HepG2 (cell line): ENCODE data around the gene LSM14B. TPM values are rescaled to one million over a fixed set of nuclear protein-coding genes. Genes with fewer than 3 reads are reported as not detected.

Experiments used
- AGO1 ChIP-seq: fragments of 200-400 bp; formaldehyde crosslinking; IDR thresholded peaks from 2 replicates; pipeline ENCODE4 v1.6.1; 2017; ENCODE audit warnings: mild to moderate bottlenecking, low read depth, low read length, moderate library complexity; ENCODE audit not compliant: poor library complexity, severe bottlenecking
- ARID5B ChIP-seq: IDR thresholded peaks from 2 replicates; pipeline ENCODE4 v1.4.0; 2020; ENCODE audit warnings: mild to moderate bottlenecking, missing genetic modification reagents
- ARNTL ChIP-seq: sonication (generic); formaldehyde crosslinking; IDR thresholded peaks from 2 replicates; pipeline ENCODE4 v1.4.0; 2020; ENCODE audit warnings: mild to moderate bottlenecking, missing genetic modification reagents
- FOXC1 ChIP-seq: sonication (generic); formaldehyde crosslinking; IDR thresholded peaks from 2 replicates; pipeline ENCODE4 v1.8.0; 2022; ENCODE audit warnings: mild to moderate bottlenecking, missing genetic modification reagents, borderline replicate concordance
- MTF1 ChIP-seq: sonication (generic); formaldehyde crosslinking; IDR thresholded peaks from 2 replicates; pipeline ENCODE4 v1.5.0; 2020; ENCODE audit warnings: missing genetic modification reagents
- PAXIP1 ChIP-seq: sonication (generic); formaldehyde crosslinking; conservative IDR thresholded peaks from 2 replicates; pipeline ENCODE4 v1.4.0; 2020; ENCODE audit warnings: mild to moderate bottlenecking, missing genetic modification reagents, moderate library complexity
- SOX6 ChIP-seq, 2 experiments: fragments of 450-650 bp in 1 of 2; sonication (generic) in 1 of 2; formaldehyde crosslinking in 1 of 2; IDR thresholded peaks; 2 replicates each; pipeline versions ENCODE4 v1.4.0 to v1.6.1; 2017 to 2020; ENCODE audit warnings: antibody characterized with exemption in 1 of 2, mild to moderate bottlenecking in 1 of 2, missing genetic modification reagents in 1 of 2
- THAP7 ChIP-seq: sonication (generic); formaldehyde crosslinking; IDR thresholded peaks from 2 replicates; pipeline ENCODE4 v1.8.1; 2023; ENCODE audit warnings: mild to moderate bottlenecking, missing genetic modification reagents
- ZBTB21 ChIP-seq: sonication (generic); formaldehyde crosslinking; IDR thresholded peaks from 2 replicates; pipeline ENCODE4 v1.4.0; 2020; ENCODE audit warnings: missing genetic modification reagents
- ZFP82 ChIP-seq: sonication (generic); formaldehyde crosslinking; IDR thresholded peaks from 2 replicates; pipeline ENCODE4 v1.5.1; 2020; ENCODE audit warnings: mild to moderate bottlenecking, missing genetic modification reagents, borderline replicate concordance
- ZNF496 ChIP-seq: sonication (generic); formaldehyde crosslinking; IDR thresholded peaks from 2 replicates; pipeline ENCODE4 v1.8.1; 2023; ENCODE audit warnings: mild to moderate bottlenecking, moderate library complexity, missing genetic modification reagents; ENCODE audit not compliant: insufficient replicate concordance
- ZNF792 ChIP-seq: IDR thresholded peaks from 2 replicates; pipeline ENCODE4 v1.6.1; 2016
- polyA plus RNA-seq, 8 experiments: library from polyadenylated mRNA; depleted of rRNA in 3 of 8; stranded (reverse) in 7 of 8; unstranded in 1 of 8; fragments of >200 nt; fragmentation: Illumina TruSeq in 4 of 8; extraction: Trizol in 4 of 8; gene quantifications; 2 replicates each; pipeline versions ENCODE4 v1.2.1 to v1.2.3, GENCODE V29; 2011 to 2016; ENCODE audit warnings: low read depth in 4 of 8, missing spikeins in 1 of 8, mixed read lengths in 1 of 8; ENCODE audit not compliant: insufficient read depth in 1 of 8
- total RNA-seq, 5 experiments: library from RNA; depleted of rRNA; stranded (reverse); fragments of >200 nt; fragmentation: Illumina TruSeq; extraction: Trizol; gene quantifications; 2 replicates each; pipeline ENCODE4 v1.2.3, GENCODE V29; 2016; ENCODE audit warnings: low read depth in 1 of 5
- TF ChIP-seq, protein P1 (sequence below): sonication (generic); formaldehyde crosslinking; IDR thresholded peaks from 2 replicates; pipeline ENCODE4 v1.4.0; 2020; ENCODE audit warnings: missing genetic modification reagents

The LSM14B gene
- total and polyA plus RNA-seq, 2 of the 13 experiments (the other 11 are each of a cell fraction or from before 2014, with no cell fraction given), result 43.3 to 79.2 TPM

- TF ChIP-seq AGO1, result peak; percentile 33
- TF ChIP-seq PAXIP1, result peak; percentile 23; the same call in 1 of the 2 replicates
- TF ChIP-seq MTF1 (CRISPR knock-in tag), result 0 out of 2 replicates have a peak, but pooled peaks have one; percentile 24
- 0 out of 2 replicates have a peak, but pooled peaks have one; percentile 25 for TF ChIP-seq ZNF792 (CRISPR knock-in tag)
- peak; percentile 84; the same call in 1 of the 2 replicates for TF ChIP-seq ZFP82 (CRISPR knock-in tag)
- TF ChIP-seq, protein P1, sequence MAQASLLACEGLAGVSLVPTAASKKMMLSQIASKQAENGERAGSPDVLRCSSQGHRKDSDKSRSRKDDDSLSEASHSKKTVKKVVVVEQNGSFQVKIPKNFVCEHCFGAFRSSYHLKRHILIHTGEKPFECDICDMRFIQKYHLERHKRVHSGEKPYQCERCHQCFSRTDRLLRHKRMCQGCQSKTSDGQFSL (CRISPR knock-in tag), result 0 out of 2 replicates have a peak, but pooled peaks have one; percentile 40
- TF ChIP-seq FOXC1 (CRISPR knock-in tag), result peak; percentile 48; the same call in 1 of the 2 replicates
- TF ChIP-seq ZNF496, result no peak
- no peak for TF ChIP-seq SOX6 (IDR thresholded peaks at IDR 0.05)
- TF ChIP-seq SOX6 (CRISPR knock-in tag; IDR thresholded peaks at IDR 0.05), result peak; percentile 46; the same call in 1 of the 2 replicates
- 0 out of 2 replicates have a peak, but pooled peaks have one; percentile 21 for TF ChIP-seq ZBTB21 (CRISPR knock-in tag)
- TF ChIP-seq ARNTL (CRISPR knock-in tag), result no peak
- peak; percentile 24; the same call in 1 of the 2 replicates for TF ChIP-seq ARID5B (CRISPR knock-in tag)
- peak; percentile 17; the same call in 1 of the 2 replicates for TF ChIP-seq THAP7 (CRISPR knock-in tag)
These were observed 20.2 kb downstream of the LSM14B start (continued) for GRCh38 chr20:62142252-62143080.
